RKO (cell line): ENCODE data around the gene NADK2.
"Not testable (repeated sequence)": the region's sequence is repeated elsewhere in the genome, so short reads cannot be mapped to it uniquely, and the experiment has no call there.

Experiments used
- DNase-seq: peaks from one replicate; pipeline ENCODE4 v3.0.0-alpha.2; 2016; ENCODE audit warnings: low spot score

NADK2 gene

GRCh38 chr5:36206913-36207312, 34.8 kb downstream of the NADK2 start:
- DNase-seq = no peak

- DNase-seq = no peak
Measured at GRCh38 chr5:36205329-36205728, 36.4 kb downstream of the NADK2 start.

GRCh38 chr5:36202521-36202961, 39.2 kb downstream of the NADK2 start:
- no peak for DNase-seq

GRCh38 chr5:36200513-36200912, 41.2 kb downstream of the NADK2 start:
- DNase-seq = peak; percentile 75

GRCh38 chr5:36199620-36200019, 42.1 kb downstream of the NADK2 start:
- no peak for DNase-seq

GRCh38 chr5:36198783-36199182, 42.9 kb downstream of the NADK2 start:
- not testable (repeated sequence) for DNase-seq

- no peak for DNase-seq
Measured at GRCh38 chr5:36198281-36198680, 43.4 kb downstream of the NADK2 start.

- DNase-seq = no peak
Measured at GRCh38 chr5:36193746-36194145, 48.0 kb downstream of the NADK2 start.

- DNase-seq = not testable (repeated sequence)
Measured at GRCh38 chr5:36184408-36184807, 57.3 kb downstream of the NADK2 start.

- no peak for DNase-seq
Measured at GRCh38 chr5:36181774-36182173, 60.0 kb downstream of the NADK2 start.

GRCh38 chr5:36180556-36181350, 61.0 kb downstream of the NADK2 start:
- DNase-seq = no peak

GRCh38 chr5:36179950-36180349, 61.8 kb downstream of the NADK2 start:
- no peak for DNase-seq

GRCh38 chr5:36178524-36178890, 63.2 kb downstream of the NADK2 start:
- no peak for DNase-seq

GRCh38 chr5:36177715-36178523, 63.8 kb downstream of the NADK2 start:
- peak; percentile 67 for DNase-seq

- no peak for DNase-seq
Measured at GRCh38 chr5:36177154-36177553, 64.6 kb downstream of the NADK2 start.

GRCh38 chr5:36175043-36175442, 66.7 kb downstream of the NADK2 start:
- DNase-seq = no peak

- no peak for DNase-seq
Measured at GRCh38 chr5:36174119-36174518, 67.6 kb downstream of the NADK2 start.

GRCh38 chr5:36173426-36173825, 68.3 kb downstream of the NADK2 start:
- no peak for DNase-seq

GRCh38 chr5:36172599-36172998, 69.1 kb downstream of the NADK2 start:
- DNase-seq = no peak

- no peak for DNase-seq
Measured at GRCh38 chr5:36170832-36171424, 70.8 kb downstream of the NADK2 start.

GRCh38 chr5:36168737-36169136, 73.0 kb downstream of the NADK2 start:
- DNase-seq = no peak

GRCh38 chr5:36164461-36164860, 77.3 kb downstream of the NADK2 start:
- DNase-seq = no peak
